Prostate gland (tissue), 2 donors: ENCODE measurements around the gene LRRC41.

Experiments used
- POLR2AphosphoS5 ChIP-seq: sonication (generic); formaldehyde crosslinking; IDR thresholded peaks from one replicate; pipeline ENCODE4 v1.6.1; 2017; ENCODE audit warnings: antibody characterized with exemption
- TF ChIP-seq, protein P1 (sequence below), 4 experiments: fragments of 200-600 bp in 2 of 4; fragments of 450-650 bp in 2 of 4; sonication (generic) in 2 of 4; IDR thresholded peaks; 1 replicate in 3 of 4; 2 replicates in 1 of 4; pipeline ENCODE4 v1.5.1; 2016 to 2019; ENCODE audit warnings: antibody characterized with exemption in 4 of 4, mild to moderate bottlenecking in 2 of 4, moderate library complexity in 2 of 4

DNA sequence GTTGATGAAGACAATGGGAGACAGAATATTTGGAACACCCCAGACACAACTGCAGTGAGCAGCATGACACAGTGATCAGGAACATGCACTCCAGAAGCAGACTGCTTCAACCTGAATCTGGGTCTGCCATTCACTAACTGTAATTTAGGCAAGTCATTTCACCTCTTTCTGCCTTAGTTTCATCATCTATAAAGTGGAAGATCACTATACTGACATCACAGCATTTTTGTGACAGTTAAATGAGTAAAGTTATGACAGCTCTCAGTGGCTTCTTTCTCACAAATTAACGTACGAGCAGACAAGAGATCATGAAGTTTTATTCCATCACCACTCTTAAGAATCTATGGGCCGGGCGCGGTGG is 14.3 kb downstream of the LRRC41 start:
- TF ChIP-seq, protein P1, sequence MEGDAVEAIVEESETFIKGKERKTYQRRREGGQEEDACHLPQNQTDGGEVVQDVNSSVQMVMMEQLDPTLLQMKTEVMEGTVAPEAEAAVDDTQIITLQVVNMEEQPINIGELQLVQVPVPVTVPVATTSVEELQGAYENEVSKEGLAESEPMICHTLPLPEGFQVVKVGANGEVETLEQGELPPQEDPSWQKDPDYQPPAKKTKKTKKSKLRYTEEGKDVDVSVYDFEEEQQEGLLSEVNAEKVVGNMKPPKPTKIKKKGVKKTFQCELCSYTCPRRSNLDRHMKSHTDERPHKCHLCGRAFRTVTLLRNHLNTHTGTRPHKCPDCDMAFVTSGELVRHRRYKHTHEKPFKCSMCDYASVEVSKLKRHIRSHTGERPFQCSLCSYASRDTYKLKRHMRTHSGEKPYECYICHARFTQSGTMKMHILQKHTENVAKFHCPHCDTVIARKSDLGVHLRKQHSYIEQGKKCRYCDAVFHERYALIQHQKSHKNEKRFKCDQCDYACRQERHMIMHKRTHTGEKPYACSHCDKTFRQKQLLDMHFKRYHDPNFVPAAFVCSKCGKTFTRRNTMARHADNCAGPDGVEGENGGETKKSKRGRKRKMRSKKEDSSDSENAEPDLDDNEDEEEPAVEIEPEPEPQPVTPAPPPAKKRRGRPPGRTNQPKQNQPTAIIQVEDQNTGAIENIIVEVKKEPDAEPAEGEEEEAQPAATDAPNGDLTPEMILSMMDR (IDR thresholded peaks at IDR 0.05): no peak
- TF ChIP-seq POLR2AphosphoS5: no peak
